ENCODE measurements around the gene EME2.

DNA sequence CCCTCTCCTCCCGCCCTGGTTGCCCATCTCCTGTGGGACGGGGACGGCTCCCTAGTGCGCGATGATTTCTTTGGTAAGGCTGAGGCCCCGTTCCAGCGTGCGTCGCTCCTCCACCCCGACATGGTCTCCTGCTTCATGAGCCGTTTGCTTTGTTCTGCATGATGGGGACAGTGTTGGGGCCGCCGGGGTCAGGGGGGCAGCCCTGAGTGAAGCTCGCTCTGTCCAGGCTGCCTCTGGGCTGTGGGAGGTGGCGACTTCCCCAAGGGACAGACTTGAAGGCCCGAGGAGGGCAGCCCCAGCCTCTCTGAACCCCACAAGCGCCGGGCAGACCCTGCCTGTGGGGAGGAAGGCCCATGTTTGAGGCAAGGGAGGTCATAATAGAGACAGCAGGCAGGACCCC, 13.7 kb upstream of the EME2 start:
- TF ChIP-seq YY1 (IDR thresholded peaks at IDR 0.05; ENCODE audit: low read depth) (no peak), EP300 (IDR thresholded peaks at IDR 0.05; ENCODE audit: borderline replicate concordance) (no peak), RAD21 (IDR thresholded peaks at IDR 0.05; ENCODE audit: low read depth) (no peak), ZBTB7A (IDR thresholded peaks at IDR 0.05; ENCODE audit: low read depth) (no peak), TAF1 (IDR thresholded peaks at IDR 0.05; ENCODE audit: low read depth) (no peak), CREB1 (IDR thresholded peaks at IDR 0.05; ENCODE audit: low read depth) (no peak), TEAD4 (IDR thresholded peaks at IDR 0.05) (no peak), CEBPB (IDR thresholded peaks at IDR 0.05) (no peak), EGR1 (IDR thresholded peaks at IDR 0.05) (no peak)
- TF ChIP-seq, protein P1, sequence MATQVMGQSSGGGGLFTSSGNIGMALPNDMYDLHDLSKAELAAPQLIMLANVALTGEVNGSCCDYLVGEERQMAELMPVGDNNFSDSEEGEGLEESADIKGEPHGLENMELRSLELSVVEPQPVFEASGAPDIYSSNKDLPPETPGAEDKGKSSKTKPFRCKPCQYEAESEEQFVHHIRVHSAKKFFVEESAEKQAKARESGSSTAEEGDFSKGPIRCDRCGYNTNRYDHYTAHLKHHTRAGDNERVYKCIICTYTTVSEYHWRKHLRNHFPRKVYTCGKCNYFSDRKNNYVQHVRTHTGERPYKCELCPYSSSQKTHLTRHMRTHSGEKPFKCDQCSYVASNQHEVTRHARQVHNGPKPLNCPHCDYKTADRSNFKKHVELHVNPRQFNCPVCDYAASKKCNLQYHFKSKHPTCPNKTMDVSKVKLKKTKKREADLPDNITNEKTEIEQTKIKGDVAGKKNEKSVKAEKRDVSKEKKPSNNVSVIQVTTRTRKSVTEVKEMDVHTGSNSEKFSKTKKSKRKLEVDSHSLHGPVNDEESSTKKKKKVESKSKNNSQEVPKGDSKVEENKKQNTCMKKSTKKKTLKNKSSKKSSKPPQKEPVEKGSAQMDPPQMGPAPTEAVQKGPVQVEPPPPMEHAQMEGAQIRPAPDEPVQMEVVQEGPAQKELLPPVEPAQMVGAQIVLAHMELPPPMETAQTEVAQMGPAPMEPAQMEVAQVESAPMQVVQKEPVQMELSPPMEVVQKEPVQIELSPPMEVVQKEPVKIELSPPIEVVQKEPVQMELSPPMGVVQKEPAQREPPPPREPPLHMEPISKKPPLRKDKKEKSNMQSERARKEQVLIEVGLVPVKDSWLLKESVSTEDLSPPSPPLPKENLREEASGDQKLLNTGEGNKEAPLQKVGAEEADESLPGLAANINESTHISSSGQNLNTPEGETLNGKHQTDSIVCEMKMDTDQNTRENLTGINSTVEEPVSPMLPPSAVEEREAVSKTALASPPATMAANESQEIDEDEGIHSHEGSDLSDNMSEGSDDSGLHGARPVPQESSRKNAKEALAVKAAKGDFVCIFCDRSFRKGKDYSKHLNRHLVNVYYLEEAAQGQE (IDR thresholded peaks at IDR 0.05; ENCODE audit: low read depth), result no peak
- TF ChIP-seq, protein P2, sequence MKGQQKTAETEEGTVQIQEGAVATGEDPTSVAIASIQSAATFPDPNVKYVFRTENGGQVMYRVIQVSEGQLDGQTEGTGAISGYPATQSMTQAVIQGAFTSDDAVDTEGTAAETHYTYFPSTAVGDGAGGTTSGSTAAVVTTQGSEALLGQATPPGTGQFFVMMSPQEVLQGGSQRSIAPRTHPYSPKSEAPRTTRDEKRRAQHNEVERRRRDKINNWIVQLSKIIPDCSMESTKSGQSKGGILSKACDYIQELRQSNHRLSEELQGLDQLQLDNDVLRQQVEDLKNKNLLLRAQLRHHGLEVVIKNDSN (IDR thresholded peaks at IDR 0.05), result no peak

Data from Ishikawa (cell line).